Measurements from ENCODE around the gene XYLT2.

XYLT2 gene

DNA sequence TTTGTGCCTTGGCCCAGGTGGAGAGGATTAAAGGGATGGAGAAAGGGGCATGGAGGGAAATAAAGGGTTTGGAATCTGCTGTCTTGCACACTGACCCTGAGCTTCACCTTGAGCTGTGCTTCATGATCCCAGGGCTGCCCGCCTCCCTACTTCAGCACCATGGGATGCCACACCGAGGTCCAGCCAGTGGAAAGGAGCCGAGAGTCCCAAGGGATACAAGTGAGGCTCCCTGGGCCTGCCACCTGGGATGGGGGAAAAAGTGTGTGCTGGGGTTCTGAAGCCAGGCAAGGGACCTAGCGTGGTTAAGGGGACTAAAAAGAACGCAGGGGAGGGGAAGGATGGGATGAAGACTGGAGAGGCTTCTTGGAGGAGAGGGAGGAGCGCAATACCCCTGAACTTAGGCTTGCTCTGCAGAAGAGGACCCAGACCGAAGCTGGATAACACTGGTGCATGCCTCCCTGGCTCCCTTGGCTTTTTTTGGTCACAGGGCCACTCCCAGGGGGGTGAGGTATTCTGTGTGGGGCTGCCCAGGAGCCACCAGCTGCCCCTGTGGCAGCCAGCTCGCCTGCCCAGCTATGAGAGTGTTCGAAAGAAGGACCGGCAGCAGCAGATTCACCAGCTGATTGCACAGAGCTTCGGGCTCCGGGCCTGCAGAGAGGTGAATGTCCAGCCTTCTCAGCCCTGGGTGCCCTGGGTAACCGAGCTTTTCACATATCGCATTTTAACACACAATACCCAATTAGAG lies 19.9 kb downstream of the XYLT2 start:
- DNase-seq, result no peak

DNA sequence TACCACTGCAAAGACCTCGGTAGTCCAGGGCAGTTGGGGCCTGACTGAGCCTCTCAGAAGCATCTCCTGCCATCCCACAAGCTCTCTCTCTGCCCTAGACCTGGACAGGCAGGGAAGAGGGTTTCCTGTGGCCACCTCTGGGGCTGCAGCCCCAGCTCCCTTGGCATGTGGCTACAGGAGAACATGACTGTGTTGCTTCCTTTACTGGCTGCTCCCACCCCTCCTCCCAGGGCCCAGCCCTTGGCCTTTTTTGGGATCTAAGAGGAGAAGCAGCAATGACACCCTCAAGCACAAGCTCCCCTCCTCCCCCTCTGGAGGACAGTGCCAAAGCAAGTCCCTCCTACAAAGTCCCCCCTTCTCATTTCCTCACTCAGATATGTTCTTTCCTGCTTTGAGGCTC lies 21.5 kb downstream of the XYLT2 start:
- no peak for DNase-seq

DNA sequence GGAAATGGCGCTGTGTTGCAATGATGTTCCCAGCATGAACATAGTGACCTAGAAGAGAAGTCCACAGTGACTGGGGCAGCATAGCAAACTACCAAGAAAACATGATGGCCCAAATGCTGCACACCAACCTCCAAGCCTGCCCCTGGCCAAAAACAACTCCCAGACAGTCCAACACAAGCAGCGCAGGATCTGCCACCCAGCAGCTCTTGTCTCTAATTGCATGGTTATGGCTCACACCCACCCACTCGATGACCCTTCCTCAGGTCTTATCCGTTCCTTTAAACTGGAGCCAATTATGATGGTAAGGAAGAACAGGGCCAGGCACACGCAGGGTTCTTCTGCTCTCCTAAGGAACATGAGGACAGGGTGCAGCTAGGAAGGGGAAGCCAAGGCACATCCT lies 24.1 kb downstream of the XYLT2 start:
- no peak for DNase-seq

DNA sequence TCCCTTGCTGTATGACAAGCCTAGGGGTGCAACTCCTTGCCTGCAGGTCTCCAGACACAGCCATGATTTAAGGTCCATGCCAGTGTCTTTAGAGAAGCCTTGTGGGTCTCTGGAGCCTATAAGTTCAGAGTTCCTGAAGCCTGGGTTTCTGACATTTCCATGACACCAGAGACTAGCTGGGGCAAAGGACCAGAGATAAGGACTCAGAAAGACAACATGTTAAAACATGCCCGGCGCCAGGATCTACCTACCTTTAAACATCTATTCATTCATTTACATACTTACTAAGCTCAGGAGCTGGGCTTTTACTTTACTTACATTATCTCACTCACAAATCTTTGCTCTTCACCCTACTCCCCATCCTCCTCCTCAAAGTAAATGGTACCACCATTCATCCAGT lies 25.6 kb downstream of the XYLT2 start:
- DNase-seq, result no peak

GRCh38 chr17:50372222-50372757 lies 26.4 kb downstream of the XYLT2 start:
- DNase-seq, result no peak

DNA sequence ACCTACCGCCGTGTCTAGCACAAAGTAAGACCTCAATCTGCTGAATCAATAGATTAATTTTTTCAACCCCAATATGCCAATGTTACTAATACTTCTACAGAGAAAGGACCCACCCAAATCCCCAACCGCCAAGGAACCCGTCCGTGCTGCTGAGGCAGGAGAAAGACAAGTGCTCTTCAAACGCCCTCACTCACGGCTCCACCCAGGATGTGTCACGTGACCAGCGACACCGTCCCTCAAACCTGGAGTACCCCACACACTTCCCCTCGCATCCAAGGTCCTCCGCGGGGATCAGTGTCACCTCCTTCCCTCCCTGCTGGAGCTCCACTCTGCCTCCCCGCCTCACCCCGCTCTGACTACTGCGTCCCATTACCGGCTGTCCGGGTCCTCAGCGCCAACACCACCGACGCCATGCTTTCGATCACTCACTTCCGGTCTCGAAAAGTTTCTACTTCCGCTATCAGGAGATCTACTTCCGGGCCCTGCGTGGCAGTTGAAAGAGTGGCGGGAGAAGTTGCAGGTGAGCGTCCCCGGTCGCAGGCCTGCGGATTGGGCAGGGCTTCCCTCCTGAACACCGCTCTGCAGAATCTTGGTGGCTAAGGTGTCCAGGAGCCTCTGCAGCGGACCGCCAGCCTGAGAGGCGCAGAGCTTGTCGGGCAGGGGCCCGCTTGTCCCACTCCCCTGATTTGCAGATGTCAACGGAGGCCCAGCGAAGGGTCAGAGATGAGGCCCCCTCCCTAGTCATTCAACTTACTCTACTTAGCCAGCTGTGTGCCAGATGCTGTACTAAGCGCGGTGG lies 27.0 kb downstream of the XYLT2 start, which contains the start of the genes EME1 and MRPL27:
Gene EME1 (plus strand): TSS at position 472 of the 799 bp plus-strand sequence. CDS start 1,980 bp downstream, outside the sequence.
Gene MRPL27 (minus strand): TSS at position 427 of the 799 bp plus-strand sequence. CDS start 14 bp downstream, at position 413.
- peak; percentile 74 for DNase-seq

DNA sequence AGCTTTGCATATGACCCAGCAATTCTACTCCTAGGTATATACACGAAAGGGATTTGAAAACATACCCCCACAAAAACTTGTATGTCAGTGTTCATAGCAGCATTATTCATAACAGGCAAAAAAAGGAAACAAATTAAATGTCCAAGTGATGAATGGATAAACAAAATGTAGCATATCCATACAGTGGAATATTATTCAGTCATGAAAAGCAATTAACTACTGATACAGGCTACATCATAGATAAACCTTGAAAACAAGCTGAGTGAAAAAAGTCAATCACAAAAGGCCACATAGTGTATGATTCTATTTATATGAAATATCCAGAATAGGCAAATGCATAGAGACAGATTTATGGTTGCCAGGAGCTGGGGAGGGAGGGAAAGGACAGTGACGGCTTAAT lies 27.8 kb downstream of the XYLT2 start:
- DNase-seq, result no peak

GRCh38 chr17:50375858-50376538 lies 30.1 kb downstream of the XYLT2 start:
- no peak for DNase-seq

- no peak for DNase-seq
Observed at GRCh38 chr17:50379351-50380132, 33.6 kb downstream of the XYLT2 start.

DNA sequence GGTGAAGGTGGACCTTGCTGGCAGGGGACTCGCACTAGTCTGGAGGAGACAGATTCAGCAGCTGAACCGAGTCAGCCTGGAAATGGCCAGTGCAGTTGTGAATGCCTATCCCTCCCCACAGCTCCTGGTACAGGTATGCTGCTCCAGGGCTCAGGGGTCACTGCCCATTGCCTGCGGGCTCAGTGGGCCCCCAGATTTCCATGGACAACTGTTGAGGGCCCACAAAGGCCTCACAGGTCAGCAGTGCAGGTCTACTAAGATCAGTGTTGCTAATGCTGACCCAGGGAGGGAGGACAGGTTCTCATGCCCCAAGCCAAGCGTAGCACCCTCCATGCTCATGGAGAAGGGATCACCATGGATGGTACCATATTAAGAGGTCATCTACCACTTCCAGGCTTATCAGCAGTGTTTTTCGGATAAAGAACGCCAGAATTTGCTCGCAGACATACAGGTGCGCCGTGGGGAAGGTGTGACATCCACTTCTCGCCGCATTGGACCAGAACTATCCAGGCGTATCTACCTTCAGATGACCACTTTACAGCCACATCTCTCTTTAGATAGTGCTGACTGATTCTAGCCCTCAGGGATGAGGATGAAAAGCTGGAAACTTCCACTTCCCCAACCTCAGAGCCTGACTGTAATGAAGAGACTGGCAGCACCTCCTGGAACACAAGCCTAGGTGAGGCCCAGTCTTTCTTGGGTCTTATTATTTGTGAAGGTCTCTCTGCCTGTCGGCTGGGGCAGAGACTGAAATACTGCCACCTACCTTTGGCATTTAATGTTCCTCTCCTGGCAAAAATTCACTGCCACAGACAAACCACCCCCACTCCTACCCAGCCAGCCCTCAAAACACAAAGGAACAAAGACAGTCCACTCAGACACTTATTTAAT lies 34.7 kb downstream of the XYLT2 start:
- no peak for DNase-seq

DNA sequence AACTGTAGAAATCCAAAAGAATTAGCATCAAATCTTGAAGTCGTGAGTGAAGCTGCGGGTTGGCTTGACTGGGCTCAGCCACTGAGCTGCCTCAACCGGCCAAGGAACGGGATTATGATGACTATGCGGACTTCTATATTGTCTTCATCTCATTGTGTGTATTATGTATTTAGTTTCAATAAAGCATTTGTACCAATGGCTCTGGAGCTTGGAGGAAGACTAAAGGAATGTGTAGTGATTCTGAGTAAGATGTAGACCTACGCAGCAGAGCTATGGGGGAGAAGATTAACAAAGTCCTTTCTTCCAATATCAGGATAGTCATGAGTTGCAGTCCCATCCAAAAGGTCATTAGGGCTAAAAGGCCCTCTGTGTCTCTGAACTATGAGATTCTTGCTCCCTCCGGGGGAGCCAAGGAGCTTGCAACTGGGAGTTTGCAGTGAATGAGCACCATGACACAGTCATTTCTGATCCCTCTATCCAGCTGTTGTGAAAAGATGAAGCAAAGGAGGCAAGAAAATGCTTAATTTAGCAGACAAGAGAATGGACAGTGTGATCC lies 35.4 kb downstream of the XYLT2 start:
- DNase-seq, result no peak

DNA sequence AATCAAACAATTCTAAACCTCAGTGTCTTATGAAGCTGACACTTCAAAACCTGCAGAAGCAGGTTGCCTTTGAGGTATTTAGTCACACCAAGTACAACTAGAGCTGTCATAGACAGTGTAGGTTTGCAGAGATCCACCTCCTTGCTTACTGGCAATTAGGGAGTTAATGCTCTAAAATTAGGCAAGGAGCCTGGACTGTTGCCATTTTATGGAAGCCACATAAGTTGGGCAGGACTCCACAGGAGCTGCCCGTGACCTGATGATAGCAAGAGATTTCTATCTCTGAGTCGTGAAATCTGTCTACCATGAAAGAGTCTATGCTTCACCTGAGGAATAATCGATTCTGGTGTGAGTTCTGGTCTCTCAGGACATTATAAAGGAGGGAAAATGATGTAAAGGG lies 36.0 kb downstream of the XYLT2 start:
- no peak for DNase-seq

DNA sequence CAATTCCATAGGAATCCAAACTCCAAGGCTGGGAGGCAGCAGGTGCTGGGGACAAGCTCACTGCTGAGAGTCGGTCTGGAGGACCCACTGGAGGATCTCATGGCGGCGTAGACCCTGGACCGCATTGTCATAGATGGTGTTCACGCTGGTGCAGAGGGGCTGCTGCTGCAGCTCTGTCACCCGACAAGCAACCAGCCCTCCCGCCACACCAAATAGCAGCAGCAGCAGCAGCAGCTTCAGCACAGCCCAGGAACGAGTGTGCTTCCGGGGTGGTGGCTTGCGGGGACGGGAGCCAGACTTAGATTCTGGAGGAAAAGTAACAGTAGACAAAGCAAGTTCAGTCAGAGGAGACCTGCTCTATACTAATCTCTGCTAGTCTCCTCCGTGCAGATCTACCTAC lies 37.0 kb downstream of the XYLT2 start:
- no peak for DNase-seq

DNA sequence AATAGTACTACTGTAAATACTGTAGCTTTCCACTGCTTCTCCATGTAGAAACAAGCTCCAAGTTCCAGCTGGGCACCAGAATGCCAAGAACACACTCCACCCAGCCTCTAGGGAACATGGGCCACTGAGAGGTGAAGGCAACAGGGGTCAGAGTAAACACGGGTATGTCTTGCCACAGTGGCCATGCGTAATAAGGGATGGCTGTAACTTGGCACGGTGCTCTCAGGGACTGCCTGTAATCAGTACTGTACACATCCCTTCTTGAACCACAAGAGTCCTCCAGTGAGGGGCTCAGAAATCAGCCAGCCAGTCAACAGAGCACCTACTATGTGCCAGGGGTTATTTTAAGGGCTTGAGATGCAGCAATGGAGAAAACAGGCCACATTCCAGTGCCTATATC lies 40.6 kb downstream of the XYLT2 start:
- DNase-seq, result no peak

GRCh38 chr17:50388728-50389127 lies 42.8 kb downstream of the XYLT2 start:
- DNase-seq, result no peak

GRCh38 chr17:50389534-50389933 lies 43.6 kb downstream of the XYLT2 start:
- no peak for DNase-seq

DNA sequence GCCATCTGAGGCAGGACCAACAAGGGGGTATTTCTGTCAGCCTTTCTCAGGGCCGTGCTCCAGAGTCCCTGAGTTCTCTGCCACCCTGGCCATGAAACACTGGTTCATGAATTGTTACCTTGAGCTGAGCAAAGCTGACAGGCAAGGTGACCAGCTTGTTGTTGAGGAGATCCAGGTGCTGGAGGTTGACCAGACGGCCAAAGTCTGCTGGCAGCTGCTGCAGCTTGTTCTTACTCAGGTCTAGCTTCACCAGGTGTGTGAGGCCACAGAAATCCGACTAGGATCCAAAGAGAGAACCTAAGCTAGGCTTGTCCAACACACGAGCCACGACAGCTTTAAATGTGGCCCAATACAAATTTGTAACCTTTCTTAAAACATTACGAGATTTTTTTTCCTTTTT lies 46.7 kb downstream of the XYLT2 start:
- no peak for DNase-seq

DNA sequence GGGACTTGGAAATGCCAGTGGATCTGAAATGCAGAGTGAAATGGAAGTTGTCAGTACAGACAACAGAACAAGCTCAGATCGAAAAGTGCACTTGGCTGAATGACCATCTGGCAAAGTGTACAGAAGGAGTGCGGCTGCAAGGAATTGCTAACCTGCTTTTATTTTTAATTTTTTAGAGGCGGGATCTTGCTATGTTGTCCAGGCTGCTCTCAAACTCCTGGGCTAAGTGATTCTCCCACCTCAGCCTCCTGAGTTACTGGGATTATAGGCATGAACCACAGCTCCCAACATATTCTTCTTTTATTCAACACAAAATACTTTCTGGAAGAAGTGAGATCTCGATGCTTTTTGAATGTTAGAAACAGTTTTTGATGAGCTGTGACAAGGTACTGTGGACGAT lies 47.8 kb downstream of the XYLT2 start:
- no peak for DNase-seq

DNA sequence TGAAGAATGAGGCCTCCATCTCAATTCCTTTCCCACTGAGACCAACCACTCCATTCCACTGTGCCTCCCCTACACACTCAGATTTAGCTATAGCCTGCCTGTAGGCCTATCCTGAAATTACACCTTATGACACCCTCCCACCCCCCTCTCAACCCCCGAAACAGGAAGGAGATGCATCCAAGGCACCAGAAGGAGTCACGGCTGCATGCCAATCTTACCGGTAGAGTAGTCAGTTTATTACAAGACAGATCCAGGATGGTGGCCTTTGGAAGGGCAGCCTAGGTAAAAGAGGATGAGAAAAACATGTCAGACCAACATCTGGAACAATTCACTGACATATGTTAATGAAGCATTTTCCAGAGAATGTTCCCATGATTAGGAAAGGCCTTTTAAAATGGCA lies 48.8 kb downstream of the XYLT2 start:
- DNase-seq, result no peak

DNA sequence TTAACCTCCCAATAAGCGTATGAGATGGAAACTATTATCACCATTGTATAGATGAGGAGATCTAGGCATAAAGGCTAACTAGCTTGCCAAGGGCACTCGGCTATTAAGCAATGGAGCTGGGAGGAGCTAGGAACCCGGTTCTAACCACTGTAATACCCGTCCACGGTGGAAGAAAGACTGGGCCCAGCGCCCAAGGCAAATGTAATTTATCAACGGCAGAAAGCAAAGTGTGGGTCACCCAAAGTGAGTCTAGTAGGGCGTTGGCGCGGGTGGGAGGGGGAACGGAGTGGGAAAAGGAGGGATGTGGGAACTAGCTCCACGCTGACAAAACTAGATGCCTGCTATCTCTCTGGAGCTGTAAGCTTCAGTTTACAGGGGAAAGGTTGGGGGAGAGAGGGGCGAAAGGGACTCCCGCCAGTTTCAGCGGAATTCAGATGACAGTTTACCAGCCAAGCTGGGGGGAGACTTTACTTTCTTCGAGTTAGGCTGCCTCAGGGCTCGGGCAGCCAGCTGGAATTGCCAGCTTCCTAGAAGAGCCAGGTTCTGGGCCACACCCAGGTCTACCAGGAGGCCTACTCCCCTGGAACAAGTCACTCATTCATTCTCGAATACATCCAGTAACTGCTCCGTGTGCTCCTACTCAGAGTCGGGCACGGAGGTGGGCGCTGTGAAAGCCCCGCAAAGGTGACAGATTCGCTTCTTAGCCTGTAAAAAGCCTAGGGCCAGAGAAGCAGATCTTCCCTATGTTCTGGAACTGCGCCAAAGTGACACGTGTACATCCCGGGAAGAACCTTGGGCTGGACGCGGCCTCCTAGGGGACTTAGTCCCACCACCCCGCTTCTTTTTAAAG lies 50.6 kb downstream of the XYLT2 start:
- DNase-seq, result no peak

Measured in effector CD8-positive, alpha-beta T cell (primary cell).